ENCODE data around the gene FAM187B. TPM values are rescaled to one million over a fixed set of nuclear protein-coding genes. Genes with fewer than 3 reads are reported as not detected.

The FAM187B gene
- total and polyA plus RNA-seq, 4 donors = 0.20 to 0.28 TPM; not detected in 2

GRCh38 chr19:35205733-35206323, 22.7 kb downstream of the FAM187B start:
- H3K9me3 ChIP-seq (ENCODE audit: control insufficient read depth in 4 of 4, insufficient read depth in 3 of 4, low read length in 3 of 4) = peaks cover 0 to 2% (median 0%) of the 10 kb centered on the region in 4 donors
- no peak for ATAC-seq (ENCODE audit: insufficient read depth, low FRiP score)
- no peak overlapping the region for H3K27ac ChIP-seq (ENCODE audit: low read depth in 1 of 2, low read length in 1 of 2)
- H3K36me3 ChIP-seq (ENCODE audit: control insufficient read depth in 4 of 4, insufficient read depth in 4 of 4, low read length in 4 of 4) = no peaks in the 10 kb centered on the region
- H3K4me1 ChIP-seq (ENCODE audit: control insufficient read depth in 5 of 5, insufficient read depth in 5 of 5, low read length in 5 of 5) = peaks cover 0 to 5% (median 0%) of the 10 kb centered on the region in 5 donors
- WGBS, 2 donors = 75 to 82% methylated on average over 6 of the region's 6 CpGs
- no peak for DNase-seq
- H3K9ac ChIP-seq (ENCODE audit: insufficient read depth in 1 of 2, low read length in 2 of 2) = no peak overlapping the region
- TF ChIP-seq CTCF (IDR thresholded peaks at IDR 0.05; ENCODE audit: control extremely low read depth, extremely low read depth) = no peak
- H3K4me3 ChIP-seq = no peak overlapping the region
- H3K27me3 ChIP-seq (ENCODE audit: control insufficient read depth in 3 of 3, insufficient read depth in 3 of 3, low read length in 2 of 3) = no peaks in the 10 kb centered on the region

- H3K4me3 ChIP-seq = no peak overlapping the region
- DNase-seq (no peak), ATAC-seq (ENCODE audit: insufficient read depth, low FRiP score) (peak; percentile 47)
- no peaks in the 10 kb centered on the region for H3K27me3 ChIP-seq (ENCODE audit: control insufficient read depth in 3 of 3, insufficient read depth in 3 of 3, low read length in 2 of 3)
- H3K4me1 ChIP-seq (ENCODE audit: control insufficient read depth in 5 of 5, insufficient read depth in 5 of 5, low read length in 5 of 5) = peaks cover 0 to 5% (median 0%) of the 10 kb centered on the region in 5 donors
- H3K27ac ChIP-seq (ENCODE audit: low read depth in 1 of 2, low read length in 1 of 2) = peak overlapping the region in 1 of 2 donors; percentile 25
- TF ChIP-seq CTCF (IDR thresholded peaks at IDR 0.05; ENCODE audit: control extremely low read depth, extremely low read depth) = no peak
- no peaks in the 10 kb centered on the region for H3K36me3 ChIP-seq (ENCODE audit: control insufficient read depth in 4 of 4, insufficient read depth in 4 of 4, low read length in 4 of 4)
- no peak overlapping the region for H3K9ac ChIP-seq (ENCODE audit: insufficient read depth in 1 of 2, low read length in 2 of 2)
- WGBS, 2 donors = 50 to 71% methylated on average over 13 of the region's 13 CpGs
- H3K9me3 ChIP-seq (ENCODE audit: control insufficient read depth in 4 of 4, insufficient read depth in 3 of 4, low read length in 3 of 4) = peaks cover 0 to 2% (median 0%) of the 10 kb centered on the region in 4 donors
Measured at GRCh38 chr19:35204799-35205732, 23.5 kb downstream of the FAM187B start.

GRCh38 chr19:35202722-35203688, 25.5 kb downstream of the FAM187B start:
- H3K27me3 ChIP-seq (ENCODE audit: control insufficient read depth in 3 of 3, insufficient read depth in 3 of 3, low read length in 2 of 3) = no peaks in the 10 kb centered on the region
- H3K9me3 ChIP-seq (ENCODE audit: control insufficient read depth in 4 of 4, insufficient read depth in 3 of 4, low read length in 3 of 4) = no peaks in the 10 kb centered on the region
- DNase-seq (peak in 1 of 3 donors; percentile 20), ATAC-seq (ENCODE audit: insufficient read depth, low FRiP score) (no peak)
- H3K4me3 ChIP-seq = no peak overlapping the region
- WGBS, 2 donors = 77 to 83% methylated on average over 4 of the region's 4 CpGs
- H3K27ac ChIP-seq (ENCODE audit: low read depth in 1 of 2, low read length in 1 of 2) = no peak overlapping the region
- H3K36me3 ChIP-seq (ENCODE audit: control insufficient read depth in 4 of 4, insufficient read depth in 4 of 4, low read length in 4 of 4) = no peaks in the 10 kb centered on the region
- no peak overlapping the region for H3K9ac ChIP-seq (ENCODE audit: insufficient read depth in 1 of 2, low read length in 2 of 2)
- peaks cover 0 to 5% (median 0%) of the 10 kb centered on the region in 5 donors for H3K4me1 ChIP-seq (ENCODE audit: control insufficient read depth in 5 of 5, insufficient read depth in 5 of 5, low read length in 5 of 5)
- TF ChIP-seq CTCF (IDR thresholded peaks at IDR 0.05; ENCODE audit: control extremely low read depth, extremely low read depth) = no peak

All from lung (tissue), 12 donors.